HG03039 (cell line): Measurements from ENCODE around the gene HNMT.
"Not testable (repeated sequence)": the region's sequence is repeated elsewhere in the genome, so short reads cannot be mapped to it uniquely, and the experiment has no call there.

Experiments
- ATAC-seq: cut with Tn5 transposase; IDR thresholded peaks from one replicate; pipeline ENCODE4 v1.9.1; 2021; ENCODE audit warnings: mild to moderate bottlenecking, moderate library complexity; ENCODE audit not compliant: unreplicated experiment

Gene HNMT

GRCh38 chr2:137964066-137964858 lies at the start of gene HNMT:
TSS of gene HNMT (plus strand) at chr2:137964473. CDS start at chr2:137964492, 19 bp downstream.
- no peak for ATAC-seq

- ATAC-seq: no peak
These were observed 43.0 kb upstream of the HNMT start for GRCh38 chr2:137921105-137921880.

GRCh38 chr2:137922171-137922570 lies 42.1 kb upstream of the HNMT start:
- not testable (repeated sequence) for ATAC-seq

- no peak for ATAC-seq
These were observed 40.3 kb upstream of the HNMT start for GRCh38 chr2:137924019-137924418.

GRCh38 chr2:137925599-137925998 lies 38.7 kb upstream of the HNMT start:
- no peak for ATAC-seq

- no peak for ATAC-seq
These were observed 36.4 kb upstream of the HNMT start for GRCh38 chr2:137927846-137928245.

- ATAC-seq: no peak
These were observed 35.4 kb upstream of the HNMT start for GRCh38 chr2:137928547-137929518.

DNA sequence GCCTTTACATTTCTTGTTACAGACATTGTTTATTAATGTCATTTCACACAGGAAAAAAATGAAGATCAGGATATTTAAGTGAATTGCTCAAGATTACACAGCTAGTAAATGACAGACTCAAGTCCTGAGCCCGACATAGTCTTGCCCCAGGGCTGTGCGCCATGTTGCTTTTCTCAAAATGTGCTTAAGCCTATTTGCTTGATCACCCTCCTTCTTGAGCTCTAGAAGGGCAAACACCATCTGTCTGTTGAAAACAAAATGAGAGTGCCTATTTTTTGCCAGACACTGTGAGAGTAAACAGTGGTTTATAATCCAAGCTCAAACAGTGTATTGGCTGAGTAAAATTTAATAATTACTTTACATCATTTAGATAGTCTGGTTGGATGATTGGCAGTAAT lies 34.8 kb upstream of the HNMT start:
- no peak for ATAC-seq

DNA sequence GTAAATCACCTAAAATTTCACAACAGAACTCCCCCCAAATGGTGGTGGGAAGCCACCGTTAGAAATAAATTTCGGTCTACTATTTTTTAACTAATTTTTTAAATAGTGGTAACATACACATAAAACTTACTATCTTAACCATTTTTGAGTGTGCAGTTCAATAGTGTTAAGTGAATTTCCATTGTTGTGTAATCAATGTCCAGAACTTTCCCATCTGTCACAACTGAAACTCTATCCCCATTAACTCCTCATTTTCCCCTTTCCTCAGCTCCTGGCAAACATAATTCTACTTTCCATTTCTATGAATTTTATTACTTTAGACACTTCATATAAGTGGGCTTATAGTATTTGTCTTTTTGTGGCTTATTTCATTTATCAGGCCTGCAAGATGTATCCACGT lies 34.1 kb upstream of the HNMT start:
- ATAC-seq: no peak

DNA sequence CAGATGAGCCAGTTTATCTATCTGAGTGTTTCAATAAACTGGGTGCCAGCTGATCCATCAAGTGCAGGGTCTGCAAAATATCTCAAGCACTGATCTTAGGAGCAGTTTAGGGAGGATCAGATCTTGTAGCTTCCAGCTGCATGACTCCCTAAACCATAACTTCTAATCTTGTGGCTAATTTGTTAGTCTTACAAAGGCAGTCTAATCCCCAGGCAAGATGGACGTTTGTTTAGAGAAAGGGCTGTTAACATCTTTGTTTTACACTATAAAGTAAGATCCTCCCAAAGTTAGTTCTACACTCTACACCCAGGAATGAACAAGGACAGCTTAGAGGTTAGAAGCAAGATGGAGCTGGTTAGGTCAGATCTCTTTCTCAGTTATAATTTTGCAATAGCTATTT lies 28.7 kb upstream of the HNMT start:
- no peak for ATAC-seq

- no peak for ATAC-seq
These were observed 27.0 kb upstream of the HNMT start for GRCh38 chr2:137937246-137937645.

DNA sequence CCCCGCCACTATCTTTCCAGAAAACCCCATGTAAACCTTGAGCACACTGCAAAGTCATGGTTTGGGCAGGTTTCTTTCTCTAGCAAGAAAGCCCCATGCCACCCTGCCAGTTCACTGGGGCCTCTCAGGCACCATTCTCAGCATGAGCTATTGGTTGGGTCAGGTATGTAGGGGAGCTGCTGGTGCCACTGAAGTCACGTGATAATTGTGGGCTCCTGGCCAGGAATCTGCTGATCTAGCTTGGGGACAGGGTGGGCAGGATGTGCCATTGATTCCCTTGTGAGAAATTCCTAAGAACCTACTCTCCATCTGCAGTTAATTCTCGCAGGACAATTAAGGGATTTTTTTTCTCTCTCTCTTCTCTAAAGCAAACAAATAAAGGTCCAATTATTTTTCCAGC lies 26.5 kb upstream of the HNMT start:
- no peak for ATAC-seq

DNA sequence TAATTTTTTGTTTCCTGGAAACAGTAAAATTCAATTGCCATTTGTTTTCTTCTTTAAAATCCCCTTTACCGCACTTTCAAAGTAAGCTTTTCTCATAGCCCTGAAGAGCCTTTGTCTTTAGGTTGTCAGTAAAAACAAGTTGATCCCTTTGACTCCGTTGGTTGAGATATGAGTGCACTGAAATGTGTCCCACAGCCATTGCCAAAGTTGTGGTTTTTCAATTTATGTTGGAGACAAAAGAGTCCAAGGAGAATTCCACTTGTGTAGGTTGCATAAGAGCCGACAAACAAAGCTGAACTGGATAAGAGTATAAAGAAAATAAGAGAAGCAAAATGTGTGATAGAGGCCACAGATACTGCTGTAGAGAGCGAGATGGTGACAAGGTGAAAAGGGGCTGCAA lies 26.1 kb upstream of the HNMT start:
- no peak for ATAC-seq

DNA sequence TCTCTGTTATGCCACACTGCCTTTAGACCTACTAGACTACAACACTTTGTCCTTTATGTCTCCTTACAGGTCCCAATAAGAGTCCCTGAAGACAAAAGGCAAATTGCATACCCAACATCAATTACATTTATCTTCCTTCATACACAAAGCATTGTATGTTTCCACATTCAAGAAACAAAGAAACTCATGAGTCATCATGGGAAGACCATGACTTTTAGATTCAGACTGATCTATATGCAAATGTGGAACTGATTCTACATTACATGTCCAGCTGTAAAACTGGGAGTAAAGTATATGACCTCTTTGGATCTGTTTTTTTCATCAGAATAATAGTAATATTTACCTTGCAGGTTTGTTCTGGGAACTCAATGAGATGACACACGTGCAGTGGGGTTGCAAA lies 25.2 kb upstream of the HNMT start:
- ATAC-seq: no peak

GRCh38 chr2:137940154-137940553 lies 24.1 kb upstream of the HNMT start:
- ATAC-seq: no peak

DNA sequence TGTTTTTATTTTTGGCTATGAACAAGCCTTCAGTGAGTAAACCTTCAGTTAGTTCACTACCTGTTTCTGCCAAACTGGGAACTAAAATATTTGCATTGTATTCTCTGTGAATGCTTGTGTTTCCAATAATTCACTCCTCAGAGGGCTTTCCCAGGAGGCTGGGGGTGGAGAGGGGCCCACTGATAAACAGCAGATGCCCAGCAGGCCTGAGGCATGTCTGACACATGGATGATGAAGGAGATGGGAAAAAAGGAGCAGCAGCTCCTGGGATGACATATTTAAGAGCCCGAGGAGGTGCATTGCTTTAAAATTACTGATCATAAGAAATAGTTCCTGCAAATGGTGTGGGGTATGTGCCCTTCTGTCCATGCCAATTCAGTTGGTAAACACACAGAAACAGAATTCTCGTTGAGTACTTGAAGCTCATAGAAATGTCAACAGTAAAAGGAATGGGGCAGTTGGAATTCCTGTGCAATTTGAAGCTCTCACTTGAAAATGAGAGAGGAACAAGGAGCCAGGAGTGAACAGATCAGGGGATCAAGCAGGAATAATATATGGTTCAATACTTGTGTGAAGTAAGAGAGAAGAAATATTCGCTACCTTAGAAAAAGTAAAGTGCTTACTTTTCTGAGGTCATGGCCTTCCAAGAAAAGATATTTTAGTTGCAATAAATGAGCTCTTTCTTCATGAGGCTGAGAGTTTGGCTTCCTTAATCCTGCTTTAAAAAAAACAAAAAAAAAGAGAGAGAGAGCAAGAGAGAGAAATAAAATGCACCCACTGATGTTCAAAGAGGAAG lies 22.0 kb upstream of the HNMT start:
- no peak for ATAC-seq

GRCh38 chr2:137942833-137943677 lies 21.2 kb upstream of the HNMT start:
- no peak for ATAC-seq

DNA sequence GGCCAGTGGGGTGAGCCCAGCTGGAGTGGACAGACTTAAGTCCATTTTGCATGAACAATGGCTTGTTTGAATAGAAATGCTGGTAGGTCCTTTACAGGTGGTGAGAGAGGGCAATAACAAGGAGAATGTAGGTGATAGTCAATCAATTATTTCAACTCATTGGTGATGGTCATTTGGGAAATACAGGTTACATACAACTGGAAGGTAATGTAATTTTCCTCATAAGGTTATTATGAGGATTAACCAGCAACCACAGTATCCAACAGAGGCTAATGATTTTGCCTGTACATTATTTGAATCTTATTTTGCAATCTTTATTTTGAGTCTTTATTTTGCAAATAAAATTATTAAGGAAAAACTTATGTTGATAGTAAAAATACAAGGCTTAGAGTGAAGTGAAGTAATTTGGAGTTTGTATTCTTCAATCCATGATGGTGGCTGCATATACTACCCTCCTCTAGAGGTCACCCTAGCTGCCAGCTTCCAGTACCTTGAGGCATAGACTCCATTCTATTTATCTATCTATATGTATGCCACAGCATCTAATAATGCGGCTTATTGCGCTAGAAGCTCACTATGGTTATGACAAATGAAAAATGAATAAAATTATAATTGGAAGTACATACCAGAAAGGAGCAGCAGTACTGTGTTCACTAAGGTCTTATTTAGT lies 20.5 kb upstream of the HNMT start:
- ATAC-seq: no peak

GRCh38 chr2:137944714-137945113 lies 19.6 kb upstream of the HNMT start:
- no peak for ATAC-seq
